Measurements from ENCODE around the gene PVALB.

PVALB gene

GRCh38 chr22:36772451-36772850 lies 44.4 kb downstream of the PVALB start:
- no peak for DNase-seq (ENCODE audit: low spot score)

- no peak for DNase-seq (ENCODE audit: low spot score)
These were observed 45.3 kb downstream of the PVALB start for GRCh38 chr22:36771356-36772063.

GRCh38 chr22:36770513-36771231 lies 46.2 kb downstream of the PVALB start:
- no peak for DNase-seq (ENCODE audit: low spot score)

GRCh38 chr22:36769541-36770512 lies 47.0 kb downstream of the PVALB start:
- no peak for DNase-seq (ENCODE audit: low spot score)

- DNase-seq (ENCODE audit: low spot score) = no peak
These were observed 48.2 kb downstream of the PVALB start for GRCh38 chr22:36768616-36769015.

GRCh38 chr22:36768141-36768540 lies 48.7 kb downstream of the PVALB start:
- DNase-seq (ENCODE audit: low spot score) = no peak

GRCh38 chr22:36767035-36767775 lies 49.6 kb downstream of the PVALB start:
- no peak for DNase-seq (ENCODE audit: low spot score)

GRCh38 chr22:36765943-36766450 lies 50.8 kb downstream of the PVALB start:
- DNase-seq (ENCODE audit: low spot score) = no peak

- no peak for DNase-seq (ENCODE audit: low spot score)
These were observed 51.5 kb downstream of the PVALB start for GRCh38 chr22:36765131-36765942.

GRCh38 chr22:36764641-36765040 lies 52.2 kb downstream of the PVALB start:
- DNase-seq (ENCODE audit: low spot score) = no peak

- no peak for DNase-seq (ENCODE audit: low spot score)
These were observed 52.8 kb downstream of the PVALB start for GRCh38 chr22:36764060-36764459.

- DNase-seq (ENCODE audit: low spot score) = no peak
These were observed 53.3 kb downstream of the PVALB start for GRCh38 chr22:36763576-36763975.

GRCh38 chr22:36762687-36763260 lies 54.1 kb downstream of the PVALB start:
- no peak for DNase-seq (ENCODE audit: low spot score)

- no peak for DNase-seq (ENCODE audit: low spot score)
These were observed 55.1 kb downstream of the PVALB start for GRCh38 chr22:36761553-36762240.

GRCh38 chr22:36760786-36761185 lies 56.0 kb downstream of the PVALB start:
- DNase-seq (ENCODE audit: low spot score) = no peak

- DNase-seq (ENCODE audit: low spot score) = no peak
These were observed 57.2 kb downstream of the PVALB start for GRCh38 chr22:36759481-36760159.

GRCh38 chr22:36758792-36759271 lies 58.0 kb downstream of the PVALB start:
- DNase-seq (ENCODE audit: low spot score) = no peak

GRCh38 chr22:36757668-36758211 lies 59.1 kb downstream of the PVALB start:
- DNase-seq (ENCODE audit: low spot score) = peak; percentile 83
